GM21367 (cell line): ENCODE data around the gene WDR31.

Experiments used
- ATAC-seq: cut with Tn5 transposase; IDR thresholded peaks from one replicate; pipeline ENCODE4 v1.9.1; 2021; ENCODE audit not compliant: unreplicated experiment

The WDR31 gene

GRCh38 chr9:113341712-113342410 lies 1.8 kb upstream of the WDR31 start:
- no peak for ATAC-seq

DNA sequence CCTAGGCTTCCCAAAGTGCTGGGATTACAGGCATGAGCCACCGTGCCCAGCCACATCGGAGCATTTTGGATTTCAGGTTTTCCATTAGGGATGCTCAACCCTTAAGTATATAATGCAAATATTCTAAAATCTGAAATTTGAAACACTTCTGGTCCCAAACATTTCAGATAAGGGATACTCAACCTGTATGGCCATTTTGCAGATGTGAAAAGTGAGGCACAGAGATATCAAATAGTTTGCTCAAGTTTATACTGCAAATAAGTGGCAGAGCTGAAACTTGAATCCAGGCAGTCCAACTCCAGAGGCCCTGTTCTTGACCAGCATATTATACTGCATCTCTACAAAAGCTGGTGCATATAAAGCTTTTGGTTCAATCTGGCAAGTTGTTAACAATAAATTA lies 2.4 kb downstream of the WDR31 start:
- no peak for ATAC-seq

GRCh38 chr9:113331780-113332179 lies 8.3 kb downstream of the WDR31 start:
- ATAC-seq = no peak

GRCh38 chr9:113328045-113328782 lies 11.9 kb downstream of the WDR31 start:
- no peak for ATAC-seq

DNA sequence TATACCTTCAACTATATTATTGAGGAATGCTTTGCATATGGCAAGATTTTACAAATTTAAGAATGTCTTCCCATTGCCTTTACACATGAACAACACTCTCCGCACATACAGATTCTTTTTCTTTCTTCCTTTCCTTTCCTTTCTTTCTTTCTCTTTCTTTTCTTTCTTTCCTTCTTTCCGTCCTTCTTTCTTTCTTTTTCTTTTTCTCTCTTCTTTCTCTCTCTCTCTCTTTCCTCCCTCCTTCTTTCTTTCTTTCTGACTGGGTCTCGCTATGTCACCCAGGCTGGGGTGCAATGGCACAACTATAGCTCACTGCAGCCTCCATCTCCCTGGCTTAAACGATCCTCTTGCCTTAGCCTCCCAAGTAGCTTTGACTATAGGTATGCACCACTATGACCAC lies 13.8 kb downstream of the WDR31 start:
- no peak for ATAC-seq

GRCh38 chr9:113322671-113323070 lies 17.4 kb downstream of the WDR31 start:
- no peak for ATAC-seq

GRCh38 chr9:113320051-113320450 lies 20.0 kb downstream of the WDR31 start:
- no peak for ATAC-seq

DNA sequence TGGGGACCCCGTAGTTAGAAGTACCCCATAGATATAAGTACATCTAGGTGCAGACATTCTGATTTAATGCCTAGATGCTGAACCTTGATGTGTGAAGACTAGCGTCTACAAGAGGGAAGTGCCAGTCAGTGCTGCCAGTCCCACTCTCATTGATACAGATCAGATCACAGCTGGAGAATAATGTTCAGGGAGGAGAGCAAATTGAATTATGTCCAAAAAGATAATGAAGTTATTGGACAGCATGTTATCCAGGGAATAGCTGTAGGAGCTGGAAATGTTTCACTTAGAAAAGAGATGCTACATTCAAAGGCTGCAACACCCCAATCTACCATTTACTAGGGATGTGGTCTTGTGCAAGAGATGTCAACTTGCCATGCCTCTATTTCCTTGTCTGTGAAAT lies 21.0 kb downstream of the WDR31 start:
- no peak for ATAC-seq

DNA sequence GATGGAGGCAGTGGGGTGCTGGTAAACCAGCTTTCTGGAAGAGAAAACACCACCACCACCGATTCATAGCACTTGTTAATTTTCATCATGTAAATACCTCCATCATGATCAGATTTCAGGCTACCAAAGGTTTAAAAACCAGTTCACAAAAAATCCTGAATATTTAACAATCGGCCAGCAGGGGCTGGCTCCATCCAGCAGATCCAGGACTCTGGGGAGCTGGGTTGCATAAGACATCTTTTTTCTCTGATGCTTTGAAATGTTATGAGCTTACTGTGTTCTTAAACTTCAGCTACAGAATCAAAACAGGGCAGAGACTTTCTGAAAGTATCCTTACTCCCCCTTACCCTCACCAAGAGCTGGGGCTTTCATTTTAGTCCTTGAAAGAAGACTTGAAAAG lies 22.3 kb downstream of the WDR31 start:
- no peak for ATAC-seq

DNA sequence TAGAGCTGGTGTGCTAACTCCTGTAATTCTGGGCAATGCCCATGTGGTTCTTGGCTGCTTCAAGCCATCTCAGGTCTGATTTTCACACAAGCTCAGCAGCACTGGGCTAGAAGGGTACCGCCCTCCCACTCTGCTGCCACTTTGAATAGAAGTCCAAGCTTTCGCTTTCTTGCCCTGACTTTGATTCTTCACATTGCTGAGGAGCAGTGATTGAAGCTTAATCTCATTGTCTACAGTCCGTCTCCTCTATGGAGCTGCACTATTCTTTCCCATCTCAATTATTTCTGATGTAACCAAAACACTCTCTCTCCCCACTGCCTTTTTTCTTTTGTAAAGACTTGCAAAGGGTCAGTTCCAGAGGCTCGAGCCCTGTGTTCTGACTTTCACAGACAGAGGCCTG lies 24.0 kb downstream of the WDR31 start:
- no peak for ATAC-seq

- no peak for ATAC-seq
Observed at GRCh38 chr9:113315231-113315630, 24.8 kb downstream of the WDR31 start.

DNA sequence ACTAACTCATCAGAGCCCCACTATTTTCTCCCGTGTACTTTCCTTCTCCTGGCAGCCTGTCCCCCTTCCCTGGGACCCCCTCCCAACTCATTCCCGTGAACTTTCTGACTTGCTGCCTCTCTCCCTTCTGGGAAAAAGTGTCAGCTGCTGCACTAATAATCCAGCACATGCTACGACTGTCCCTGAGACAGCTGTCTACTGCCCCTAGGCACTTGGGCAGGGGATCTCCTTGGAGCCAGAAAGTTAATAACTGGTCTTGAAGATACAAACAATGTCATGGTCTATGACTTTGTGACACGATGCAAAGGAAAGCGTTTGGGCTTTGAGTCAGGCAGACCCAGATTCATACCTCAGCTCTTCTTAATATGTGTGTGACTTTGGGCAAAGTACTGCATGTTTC lies 26.8 kb downstream of the WDR31 start:
- no peak for ATAC-seq

DNA sequence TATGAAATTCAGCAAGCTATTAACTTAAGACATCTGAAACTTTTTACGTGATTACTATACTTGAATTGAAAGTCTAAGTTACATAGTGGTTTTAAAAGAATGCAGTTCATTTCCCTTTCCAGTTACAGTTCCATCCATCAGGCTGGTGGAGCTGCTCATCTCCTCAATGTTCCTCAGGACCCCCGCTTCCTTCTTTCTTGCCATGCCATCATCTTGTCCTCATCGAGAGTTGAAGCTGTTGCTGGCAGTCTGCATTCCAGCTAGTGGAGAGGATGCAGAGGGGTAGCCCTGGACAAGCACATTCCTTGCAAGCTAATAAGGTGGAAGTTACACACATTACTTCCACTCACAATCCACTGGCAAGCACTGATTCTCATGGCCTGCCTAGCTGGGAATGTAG lies 28.1 kb downstream of the WDR31 start:
- ATAC-seq = no peak

DNA sequence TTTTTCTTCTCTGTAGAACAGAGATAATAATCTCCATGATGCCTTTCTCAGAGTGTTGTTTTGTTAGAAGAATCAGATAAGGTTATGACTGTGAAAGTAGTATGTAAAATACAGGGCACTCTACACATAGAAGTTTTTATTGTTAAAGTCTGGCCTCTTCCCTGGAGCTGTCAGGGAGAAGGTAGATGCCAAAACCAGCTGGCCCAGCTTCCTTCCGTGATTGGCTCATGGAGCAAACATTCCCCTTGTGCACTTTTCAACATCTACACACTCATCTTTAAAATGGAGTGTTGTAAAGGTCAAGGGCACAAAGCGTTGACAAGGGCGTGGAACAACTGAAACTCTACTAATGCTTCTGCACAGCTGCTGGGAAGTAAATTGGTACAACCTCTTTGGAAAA lies 29.5 kb downstream of the WDR31 start:
- ATAC-seq = no peak

DNA sequence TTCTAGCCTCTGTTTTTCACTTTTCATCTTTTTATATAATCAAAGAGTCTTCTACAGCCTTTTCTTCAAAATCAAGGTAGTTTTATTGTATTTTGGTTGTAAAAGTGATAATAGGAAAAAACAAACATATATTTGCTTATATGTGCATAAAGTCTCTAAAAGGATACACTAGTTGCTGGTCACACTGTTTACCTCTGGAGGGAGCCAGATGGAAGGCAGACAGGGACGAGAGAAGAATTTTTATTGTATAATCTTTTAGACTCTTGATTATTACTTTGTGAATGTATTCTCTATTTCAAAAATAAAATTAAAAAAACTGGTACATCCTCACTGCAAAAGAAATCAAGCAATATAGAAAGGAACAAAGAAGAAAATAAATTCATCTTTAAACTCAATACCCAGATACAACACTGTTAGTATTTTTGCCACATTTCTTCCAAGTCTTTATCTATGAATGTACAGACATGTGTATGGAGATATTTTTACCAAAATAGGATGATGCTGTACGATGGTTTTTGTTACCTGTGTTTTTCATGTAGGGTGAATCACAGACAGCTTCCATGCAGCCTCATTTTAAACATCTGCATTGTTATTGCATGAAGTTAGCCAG lies 30.8 kb downstream of the WDR31 start:
- no peak for ATAC-seq

GRCh38 chr9:113307396-113307975 lies 32.6 kb downstream of the WDR31 start:
- ATAC-seq = no peak

- no peak for ATAC-seq
Observed at GRCh38 chr9:113306566-113306965, 33.5 kb downstream of the WDR31 start.

DNA sequence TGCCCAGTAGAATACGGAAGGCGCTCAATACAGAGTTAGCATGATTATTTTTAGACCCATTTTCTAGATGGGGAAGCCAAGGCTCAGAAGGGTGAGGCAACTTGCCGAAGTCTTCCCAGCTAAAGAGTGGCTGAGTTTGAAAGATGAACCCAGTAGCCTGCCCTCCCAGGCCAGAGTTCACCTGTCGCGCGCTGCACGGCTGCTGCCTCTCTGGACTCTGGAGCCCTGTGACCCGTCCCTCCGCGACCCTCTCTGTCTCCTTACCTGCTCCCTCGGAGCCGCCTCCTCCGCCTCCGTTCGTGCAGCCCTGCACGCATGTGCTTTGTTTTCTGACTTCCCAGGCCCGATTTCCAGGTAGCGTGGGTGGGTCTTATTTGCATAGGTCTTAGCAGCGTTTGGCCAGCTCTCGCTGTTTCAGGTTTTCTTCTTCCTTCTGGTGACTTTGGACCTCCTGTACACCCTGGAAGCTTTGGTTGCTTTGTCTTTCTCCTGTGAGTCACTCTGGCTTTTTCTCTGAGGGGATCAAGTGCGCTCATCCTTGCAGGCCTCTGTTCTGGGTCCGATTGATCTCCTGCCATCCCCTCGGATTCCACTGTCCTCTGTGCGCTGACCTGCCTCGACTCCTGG lies 37.2 kb downstream of the WDR31 start, which contains the start of gene RNF183:
TSS of gene RNF183 (minus strand) at position 585 of the 627 bp plus-strand sequence. CDS start 5,192 bp downstream, outside the sequence.
- ATAC-seq = no peak

DNA sequence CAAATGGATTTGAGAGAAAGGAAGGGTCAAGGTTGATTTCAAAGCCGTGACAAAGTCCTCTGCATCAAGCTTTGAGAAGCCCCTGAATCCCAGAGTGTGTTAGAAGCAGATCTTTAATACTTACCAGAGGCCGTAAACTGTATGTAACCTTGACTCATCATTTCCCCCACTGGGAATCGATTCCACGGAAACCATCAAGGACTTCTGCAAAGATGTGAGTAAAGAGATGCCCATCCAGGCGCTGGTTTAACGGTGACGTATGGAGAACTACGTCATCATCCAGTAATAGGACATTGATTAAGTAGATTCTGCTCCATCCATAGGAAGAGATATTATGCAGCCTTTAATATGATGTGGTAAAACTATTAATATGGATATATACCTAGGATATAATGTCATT lies 38.5 kb downstream of the WDR31 start:
- ATAC-seq = no peak

DNA sequence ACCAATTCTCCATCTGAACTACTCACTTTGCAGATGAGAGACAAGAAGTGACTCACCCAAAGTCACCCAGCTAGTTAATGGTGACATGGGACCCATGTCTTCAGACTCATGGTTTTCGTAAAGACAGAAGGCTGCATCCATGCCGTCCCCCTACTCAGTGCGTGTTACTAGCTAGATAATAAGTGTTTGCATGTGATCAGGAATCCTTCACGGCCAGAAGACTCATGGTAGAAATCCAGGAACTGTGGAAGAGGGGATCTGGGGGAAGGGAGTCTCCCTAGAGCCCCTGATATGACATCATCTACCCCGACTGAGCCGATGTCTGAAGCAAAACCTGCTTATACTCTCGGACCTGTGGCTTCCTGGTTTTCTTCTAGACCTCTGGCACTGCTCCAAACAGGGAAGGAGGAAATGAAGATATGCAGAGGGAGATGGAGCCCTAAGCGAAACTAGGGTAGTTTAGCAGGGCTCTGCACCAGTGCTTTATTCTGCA lies 40.2 kb downstream of the WDR31 start:
- ATAC-seq = no peak
